ENCODE measurements around the gene CENPC. TPM values are rescaled to one million over a fixed set of nuclear protein-coding genes. Genes with fewer than 3 reads are reported as not detected.

The CENPC gene
- total RNA-seq (2022; extraction: Qiagen RNA extraction), result 2.6 to 5.5 TPM (median 4.0 TPM) in 5 replicates

GRCh38 chr4:67545199-67546003 is at the start of gene CENPC:
TSS of gene CENPC (minus strand) at chr4:67545503. CDS start at chr4:67545355, 148 bp downstream.

GRCh38 chr4:67558493-67558892 is 13.2 kb upstream of the CENPC start, which contains the start of gene STAP1:
TSS of gene STAP1 (plus strand) at chr4:67558727. CDS start at chr4:67558810, 83 bp downstream.

Other genes starting within 250 kb of the CENPC start
- not detected in 5 replicates for gene STAP1, start 13.2 kb upstream of the CENPC start, total RNA-seq (2022; extraction: Qiagen RNA extraction)
- gene UBA6, start 155.7 kb upstream of the CENPC start, total RNA-seq (2022; extraction: Qiagen RNA extraction), result 8.2 to 23.2 TPM (median 14.4 TPM) in 5 replicates
- not detected in 5 replicates for gene GNRHR, start 208.9 kb upstream of the CENPC start, total RNA-seq (2022; extraction: Qiagen RNA extraction)

Measured in A549 treated with AZD2906 at 1 μM for 4 hours (cell line).